ENCODE results near the gene MEX3D.

MEX3D gene

DNA sequence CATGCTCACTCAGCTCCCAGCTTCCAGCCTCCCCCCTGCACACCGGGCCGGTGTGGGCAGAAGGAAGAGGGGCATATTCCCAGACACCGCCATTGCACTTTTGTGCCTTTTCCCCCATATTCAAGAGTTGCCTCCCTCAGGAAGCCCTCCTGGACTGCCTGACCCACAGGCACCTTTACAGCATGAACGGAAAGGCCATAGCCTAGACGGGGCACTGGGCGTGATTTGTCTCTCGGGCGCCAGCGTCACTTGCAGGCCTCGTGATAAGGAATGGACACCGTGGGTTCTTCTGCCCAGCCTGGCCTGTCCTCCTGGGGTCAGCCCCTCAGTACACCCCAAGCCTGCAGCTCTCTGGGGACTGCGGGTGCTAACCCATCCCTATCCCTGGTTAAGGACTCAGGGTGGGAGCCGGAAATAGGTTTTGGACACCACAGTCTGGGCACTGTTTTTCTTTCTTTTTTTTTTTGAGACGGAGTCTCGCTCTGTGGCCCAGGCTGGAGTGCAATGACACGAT is 38.1 kb upstream of the MEX3D start:
- POLR2A ChIA-PET, result interaction anchor here (1.4 to 2.1 kb wide), 4 partner anchors 13 to 46 kb away, joined by 4 to 27 read pairs (median 8); partner anchors contain the start of genes MBD3 and TCF3
- Histone ChIP-seq H3K9me3 (ENCODE audit: control insufficient read depth, insufficient read depth, low read depth, low read length) (no peaks in the 10 kb centered on the region), H3K4me3 (ENCODE audit: low read depth, low read length) (peak overlapping the region; percentile 53), H3K4me1 (ENCODE audit: control insufficient read depth, insufficient read depth, low read length) (no peaks in the 10 kb centered on the region), H3K27ac (ENCODE audit: extremely low read depth, low read depth, low read length) (peak overlapping the region; percentile 47), H3K36me3 (ENCODE audit: control insufficient read depth in 2 of 2, insufficient read depth in 1 of 2, low read length in 2 of 2) (peaks cover 0 to 31% of the 10 kb centered on the region in 2 experiments; a peak in 2 of 3 replicates)
- TF ChIP-seq, protein P1, sequence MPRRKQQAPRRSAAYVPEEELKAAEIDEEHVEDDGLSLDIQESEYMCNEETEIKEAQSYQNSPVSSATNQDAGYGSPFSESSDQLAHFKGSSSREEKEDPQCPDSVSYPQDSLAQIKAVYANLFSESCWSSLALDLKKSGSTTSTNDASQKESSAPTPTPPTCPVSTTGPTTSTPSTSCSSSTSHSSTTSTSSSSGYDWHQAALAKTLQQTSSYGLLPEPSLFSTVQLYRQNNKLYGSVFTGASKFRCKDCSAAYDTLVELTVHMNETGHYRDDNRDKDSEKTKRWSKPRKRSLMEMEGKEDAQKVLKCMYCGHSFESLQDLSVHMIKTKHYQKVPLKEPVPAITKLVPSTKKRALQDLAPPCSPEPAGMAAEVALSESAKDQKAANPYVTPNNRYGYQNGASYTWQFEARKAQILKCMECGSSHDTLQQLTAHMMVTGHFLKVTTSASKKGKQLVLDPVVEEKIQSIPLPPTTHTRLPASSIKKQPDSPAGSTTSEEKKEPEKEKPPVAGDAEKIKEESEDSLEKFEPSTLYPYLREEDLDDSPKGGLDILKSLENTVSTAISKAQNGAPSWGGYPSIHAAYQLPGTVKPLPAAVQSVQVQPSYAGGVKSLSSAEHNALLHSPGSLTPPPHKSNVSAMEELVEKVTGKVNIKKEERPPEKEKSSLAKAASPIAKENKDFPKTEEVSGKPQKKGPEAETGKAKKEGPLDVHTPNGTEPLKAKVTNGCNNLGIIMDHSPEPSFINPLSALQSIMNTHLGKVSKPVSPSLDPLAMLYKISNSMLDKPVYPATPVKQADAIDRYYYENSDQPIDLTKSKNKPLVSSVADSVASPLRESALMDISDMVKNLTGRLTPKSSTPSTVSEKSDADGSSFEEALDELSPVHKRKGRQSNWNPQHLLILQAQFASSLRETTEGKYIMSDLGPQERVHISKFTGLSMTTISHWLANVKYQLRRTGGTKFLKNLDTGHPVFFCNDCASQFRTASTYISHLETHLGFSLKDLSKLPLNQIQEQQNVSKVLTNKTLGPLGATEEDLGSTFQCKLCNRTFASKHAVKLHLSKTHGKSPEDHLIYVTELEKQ (tag by site-specific recombination; IDR thresholded peaks at IDR 0.05; ENCODE audit: borderline replicate concordance), result no peak
- TF ChIP-seq, protein P2, sequence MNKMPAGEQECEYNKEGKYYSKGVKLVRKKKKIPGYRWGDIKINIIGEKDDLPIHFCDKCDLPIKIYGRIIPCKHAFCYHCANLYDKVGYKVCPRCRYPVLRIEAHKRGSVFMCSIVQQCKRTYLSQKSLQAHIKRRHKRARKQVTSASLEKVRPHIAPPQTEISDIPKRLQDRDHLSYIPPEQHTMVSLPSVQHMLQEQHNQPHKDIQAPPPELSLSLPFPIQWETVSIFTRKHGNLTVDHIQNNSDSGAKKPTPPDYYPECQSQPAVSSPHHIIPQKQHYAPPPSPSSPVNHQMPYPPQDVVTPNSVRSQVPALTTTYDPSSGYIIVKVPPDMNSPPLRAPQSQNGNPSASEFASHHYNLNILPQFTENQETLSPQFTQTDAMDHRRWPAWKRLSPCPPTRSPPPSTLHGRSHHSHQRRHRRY (tag by site-specific recombination; IDR thresholded peaks at IDR 0.05), result no peak
- 0 out of 2 replicates have a peak, but pooled peaks have one; percentile 16 for TF ChIP-seq YY2 (tag by site-specific recombination; IDR thresholded peaks at IDR 0.05)
- peak; percentile 9; the same call in 1 of the 2 replicates for TF ChIP-seq IKZF3 (tag by site-specific recombination; IDR thresholded peaks at IDR 0.05)
- TF ChIP-seq, protein P3, sequence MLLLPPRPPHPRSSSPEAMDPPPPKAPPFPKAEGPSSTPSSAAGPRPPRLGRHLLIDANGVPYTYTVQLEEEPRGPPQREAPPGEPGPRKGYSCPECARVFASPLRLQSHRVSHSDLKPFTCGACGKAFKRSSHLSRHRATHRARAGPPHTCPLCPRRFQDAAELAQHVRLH (tag by site-specific recombination; IDR thresholded peaks at IDR 0.05), result peak; percentile 88
- TF ChIP-seq, protein P4, sequence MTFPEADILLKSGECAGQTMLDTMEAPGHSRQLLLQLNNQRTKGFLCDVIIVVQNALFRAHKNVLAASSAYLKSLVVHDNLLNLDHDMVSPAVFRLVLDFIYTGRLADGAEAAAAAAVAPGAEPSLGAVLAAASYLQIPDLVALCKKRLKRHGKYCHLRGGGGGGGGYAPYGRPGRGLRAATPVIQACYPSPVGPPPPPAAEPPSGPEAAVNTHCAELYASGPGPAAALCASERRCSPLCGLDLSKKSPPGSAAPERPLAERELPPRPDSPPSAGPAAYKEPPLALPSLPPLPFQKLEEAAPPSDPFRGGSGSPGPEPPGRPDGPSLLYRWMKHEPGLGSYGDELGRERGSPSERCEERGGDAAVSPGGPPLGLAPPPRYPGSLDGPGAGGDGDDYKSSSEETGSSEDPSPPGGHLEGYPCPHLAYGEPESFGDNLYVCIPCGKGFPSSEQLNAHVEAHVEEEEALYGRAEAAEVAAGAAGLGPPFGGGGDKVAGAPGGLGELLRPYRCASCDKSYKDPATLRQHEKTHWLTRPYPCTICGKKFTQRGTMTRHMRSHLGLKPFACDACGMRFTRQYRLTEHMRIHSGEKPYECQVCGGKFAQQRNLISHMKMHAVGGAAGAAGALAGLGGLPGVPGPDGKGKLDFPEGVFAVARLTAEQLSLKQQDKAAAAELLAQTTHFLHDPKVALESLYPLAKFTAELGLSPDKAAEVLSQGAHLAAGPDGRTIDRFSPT (tag by site-specific recombination; IDR thresholded peaks at IDR 0.05), result 0 out of 2 replicates have a peak, but pooled peaks have one; percentile 31
- TF ChIP-seq, protein P5, sequence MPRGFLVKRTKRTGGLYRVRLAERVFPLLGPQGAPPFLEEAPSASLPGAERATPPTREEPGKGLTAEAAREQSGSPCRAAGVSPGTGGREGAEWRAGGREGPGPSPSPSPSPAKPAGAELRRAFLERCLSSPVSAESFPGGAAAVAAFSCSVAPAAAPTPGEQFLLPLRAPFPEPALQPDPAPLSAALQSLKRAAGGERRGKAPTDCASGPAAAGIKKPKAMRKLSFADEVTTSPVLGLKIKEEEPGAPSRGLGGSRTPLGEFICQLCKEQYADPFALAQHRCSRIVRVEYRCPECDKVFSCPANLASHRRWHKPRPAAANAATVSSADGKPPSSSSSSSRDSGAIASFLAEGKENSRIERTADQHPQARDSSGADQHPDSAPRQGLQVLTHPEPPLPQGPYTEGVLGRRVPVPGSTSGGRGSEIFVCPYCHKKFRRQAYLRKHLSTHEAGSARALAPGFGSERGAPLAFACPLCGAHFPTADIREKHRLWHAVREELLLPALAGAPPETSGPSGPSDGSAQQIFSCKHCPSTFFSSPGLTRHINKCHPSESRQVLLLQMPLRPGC (tag by site-specific recombination; IDR thresholded peaks at IDR 0.05), result peak; percentile 45; the same call in 1 of the 2 replicates
- TF ChIP-seq ZNF121 (tag by site-specific recombination; IDR thresholded peaks at IDR 0.05), result peak; percentile 29; the same call in 1 of the 2 replicates
- 0 out of 2 replicates have a peak, but pooled peaks have one; percentile 3 for TF ChIP-seq ZNF341 (tag by site-specific recombination; IDR thresholded peaks at IDR 0.05; ENCODE audit: low read depth)
- 0 out of 2 replicates have a peak, but pooled peaks have one; percentile 25 for TF ChIP-seq ZFP37 (tag by site-specific recombination; IDR thresholded peaks at IDR 0.05)
- TF ChIP-seq, protein P6, sequence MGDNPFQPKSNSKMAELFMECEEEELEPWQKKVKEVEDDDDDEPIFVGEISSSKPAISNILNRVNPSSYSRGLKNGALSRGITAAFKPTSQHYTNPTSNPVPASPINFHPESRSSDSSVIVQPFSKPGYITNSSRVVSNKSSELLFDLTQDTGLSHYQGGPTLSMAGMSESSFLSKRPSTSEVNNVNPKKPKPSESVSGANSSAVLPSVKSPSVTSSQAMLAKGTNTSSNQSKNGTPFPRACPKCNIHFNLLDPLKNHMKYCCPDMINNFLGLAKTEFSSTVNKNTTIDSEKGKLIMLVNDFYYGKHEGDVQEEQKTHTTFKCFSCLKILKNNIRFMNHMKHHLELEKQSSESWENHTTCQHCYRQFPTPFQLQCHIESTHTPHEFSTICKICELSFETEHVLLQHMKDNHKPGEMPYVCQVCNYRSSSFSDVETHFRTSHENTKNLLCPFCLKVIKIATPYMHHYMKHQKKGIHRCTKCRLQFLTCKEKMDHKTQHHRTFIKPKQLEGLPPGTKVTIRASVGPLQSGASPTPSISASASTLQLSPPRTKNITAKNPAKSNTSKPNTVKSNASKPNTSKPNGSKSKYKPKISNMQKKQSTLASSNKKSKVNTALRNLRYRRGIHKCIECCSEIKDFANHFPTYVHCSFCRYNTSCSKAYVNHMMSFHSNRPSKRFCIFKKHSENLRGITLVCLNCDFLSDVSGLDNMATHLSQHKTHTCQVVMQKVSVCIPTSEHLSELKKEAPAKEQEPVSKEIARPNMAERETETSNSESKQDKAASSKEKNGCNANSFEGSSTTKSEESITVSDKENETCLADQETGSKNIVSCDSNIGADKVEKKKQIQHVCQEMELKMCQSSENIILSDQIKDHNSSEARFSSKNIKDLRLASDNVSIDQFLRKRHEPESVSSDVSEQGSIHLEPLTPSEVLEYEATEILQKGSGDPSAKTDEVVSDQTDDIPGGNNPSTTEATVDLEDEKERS (tag by site-specific recombination; IDR thresholded peaks at IDR 0.05), result peak; percentile 86
- TF ChIP-seq ZNF2 (tag by site-specific recombination; IDR thresholded peaks at IDR 0.05), result 0 out of 2 replicates have a peak, but pooled peaks have one; percentile 1
- no peak for TF ChIP-seq ZNF48 (tag by site-specific recombination; IDR thresholded peaks at IDR 0.05)
- TF ChIP-seq ZNF366 (tag by site-specific recombination; conservative IDR thresholded peaks at IDR 0.05), result peak; percentile 59; the same call in 1 of the 2 replicates
- CTCF ChIA-PET, result interaction anchor here (0.5 to 2.1 kb wide), 11 partner anchors 9 to 442 kb away, joined by 3 to 6 read pairs (median 3); no protein-coding TSS in a partner anchor
